ENCODE measurements around the gene ASB3.

ASB3 gene

DNA sequence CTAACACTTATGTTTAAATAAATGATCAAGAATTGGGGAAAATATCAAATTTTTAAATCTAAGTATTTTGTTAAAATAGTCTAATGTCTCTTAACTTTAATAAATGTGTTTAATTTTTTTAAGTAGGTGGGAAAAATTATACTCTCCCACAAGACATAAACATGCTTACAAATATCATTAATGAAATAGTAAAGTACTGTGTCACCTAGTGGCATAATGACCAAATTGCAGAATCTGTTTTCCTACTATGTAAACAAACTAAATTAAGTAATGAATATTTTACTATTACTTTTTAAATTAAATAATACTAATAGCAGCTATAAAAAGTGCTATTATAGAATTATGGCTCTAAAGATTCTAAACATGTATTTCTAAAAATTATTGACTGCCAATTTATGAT lies 71.2 kb downstream of the ASB3 start:
- no peak overlapping the region for H3K4me3 ChIP-seq (ENCODE audit: low read depth, low read length)
- TF ChIP-seq, protein P1, sequence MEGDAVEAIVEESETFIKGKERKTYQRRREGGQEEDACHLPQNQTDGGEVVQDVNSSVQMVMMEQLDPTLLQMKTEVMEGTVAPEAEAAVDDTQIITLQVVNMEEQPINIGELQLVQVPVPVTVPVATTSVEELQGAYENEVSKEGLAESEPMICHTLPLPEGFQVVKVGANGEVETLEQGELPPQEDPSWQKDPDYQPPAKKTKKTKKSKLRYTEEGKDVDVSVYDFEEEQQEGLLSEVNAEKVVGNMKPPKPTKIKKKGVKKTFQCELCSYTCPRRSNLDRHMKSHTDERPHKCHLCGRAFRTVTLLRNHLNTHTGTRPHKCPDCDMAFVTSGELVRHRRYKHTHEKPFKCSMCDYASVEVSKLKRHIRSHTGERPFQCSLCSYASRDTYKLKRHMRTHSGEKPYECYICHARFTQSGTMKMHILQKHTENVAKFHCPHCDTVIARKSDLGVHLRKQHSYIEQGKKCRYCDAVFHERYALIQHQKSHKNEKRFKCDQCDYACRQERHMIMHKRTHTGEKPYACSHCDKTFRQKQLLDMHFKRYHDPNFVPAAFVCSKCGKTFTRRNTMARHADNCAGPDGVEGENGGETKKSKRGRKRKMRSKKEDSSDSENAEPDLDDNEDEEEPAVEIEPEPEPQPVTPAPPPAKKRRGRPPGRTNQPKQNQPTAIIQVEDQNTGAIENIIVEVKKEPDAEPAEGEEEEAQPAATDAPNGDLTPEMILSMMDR (IDR thresholded peaks at IDR 0.05; ENCODE audit: low read depth, low read length, missing control alignments) = peak; percentile 30
- DNase-seq (ENCODE audit: low read depth) = no peak

DNA sequence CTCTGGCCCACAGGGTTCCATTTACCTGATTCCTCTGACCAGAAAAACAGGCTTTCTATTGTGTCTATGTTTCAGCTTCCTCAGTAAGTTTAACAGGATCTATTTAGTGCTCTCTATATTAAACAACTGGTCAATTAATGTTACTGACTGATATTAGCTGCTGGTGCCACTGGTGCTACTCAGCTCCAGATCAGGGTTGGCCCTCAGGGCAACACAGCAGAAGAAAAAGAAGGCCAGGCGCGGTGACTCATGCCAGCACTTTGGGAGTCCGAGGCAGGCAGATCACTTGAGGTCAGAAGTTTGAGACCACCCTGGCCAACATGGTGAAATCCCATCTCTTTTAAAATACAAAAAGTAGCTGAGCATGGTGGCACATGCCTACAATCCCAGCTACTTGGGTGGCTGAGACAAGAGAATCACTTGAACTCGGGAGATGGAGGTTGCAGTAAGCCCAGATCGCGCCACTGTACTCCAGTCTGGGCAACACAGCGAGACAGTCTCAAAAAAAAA lies 75.4 kb downstream of the ASB3 start:
- TF ChIP-seq, protein P1 (IDR thresholded peaks at IDR 0.05; ENCODE audit: low read depth, low read length, missing control alignments) = no peak
- no peak for DNase-seq (ENCODE audit: low read depth)
- H3K4me3 ChIP-seq (ENCODE audit: low read depth, low read length) = no peak overlapping the region

DNA sequence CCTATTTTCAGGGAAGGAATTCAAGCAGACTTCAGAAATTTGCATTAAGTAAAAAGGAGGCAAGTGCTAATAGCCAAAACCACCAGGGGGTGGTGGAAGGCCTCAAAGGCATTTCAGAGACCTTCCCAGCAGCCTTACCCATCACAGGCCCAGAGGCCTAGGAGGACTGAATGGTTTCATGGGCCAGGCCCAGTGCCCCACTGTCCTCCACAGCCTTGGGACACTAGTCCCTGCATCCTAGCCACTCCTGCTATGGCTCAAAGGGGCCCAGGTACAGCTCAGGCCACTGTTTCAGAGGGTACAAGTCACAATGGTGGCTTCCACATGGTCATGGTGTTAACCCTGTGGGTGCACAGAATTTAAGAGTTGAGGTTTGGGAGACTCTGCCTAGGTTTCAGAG lies 77.8 kb downstream of the ASB3 start:
- DNase-seq (ENCODE audit: low read depth) = no peak
- TF ChIP-seq, protein P1 (IDR thresholded peaks at IDR 0.05; ENCODE audit: low read depth, low read length, missing control alignments) = no peak
- H3K4me3 ChIP-seq (ENCODE audit: low read depth, low read length) = no peak overlapping the region

DNA sequence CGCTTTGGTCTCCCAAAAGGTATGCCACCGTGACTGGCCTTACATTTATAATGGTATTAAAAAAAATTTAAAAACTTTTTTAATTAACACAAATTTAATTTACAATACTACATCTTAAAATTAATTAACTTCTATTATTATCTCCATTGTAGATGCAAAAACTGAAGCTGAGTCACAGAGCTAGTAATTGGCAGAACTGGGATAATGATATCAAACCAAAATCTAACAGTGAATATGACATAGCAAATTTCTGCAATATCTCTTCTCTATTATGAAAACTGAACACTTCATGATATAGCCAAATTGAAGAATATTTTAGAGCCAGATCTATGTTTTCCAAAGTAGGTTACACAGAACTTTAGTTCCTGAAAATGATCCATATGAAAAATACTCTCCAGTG lies 85.5 kb downstream of the ASB3 start:
- TF ChIP-seq, protein P1 (IDR thresholded peaks at IDR 0.05; ENCODE audit: low read depth, low read length, missing control alignments) = no peak
- no peak for DNase-seq (ENCODE audit: low read depth)
- no peak overlapping the region for H3K4me3 ChIP-seq (ENCODE audit: low read depth, low read length)

DNA sequence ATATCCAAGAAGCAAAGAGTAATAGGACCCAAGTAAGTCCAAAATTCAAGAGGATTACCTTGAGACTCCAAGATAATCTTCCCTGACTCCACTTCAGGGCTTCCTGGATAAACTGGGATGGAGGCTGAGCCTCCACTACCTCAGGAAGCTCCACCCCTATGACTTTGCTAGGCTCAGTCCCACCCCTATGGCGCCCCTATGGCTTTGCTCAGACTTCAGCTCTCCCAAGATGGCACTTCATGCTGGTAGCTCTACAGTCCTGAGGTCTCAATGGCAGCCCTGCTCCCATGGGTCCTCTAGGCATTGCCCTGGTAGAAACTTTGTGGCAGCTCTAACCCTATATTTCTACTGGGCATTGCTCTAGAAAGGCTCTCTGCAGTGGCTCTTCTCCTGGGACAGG lies 89.1 kb downstream of the ASB3 start:
- no peak for DNase-seq (ENCODE audit: low read depth)
- TF ChIP-seq, protein P1 (IDR thresholded peaks at IDR 0.05; ENCODE audit: low read depth, low read length, missing control alignments) = no peak
- H3K4me3 ChIP-seq (ENCODE audit: low read depth, low read length) = no peak overlapping the region

DNA sequence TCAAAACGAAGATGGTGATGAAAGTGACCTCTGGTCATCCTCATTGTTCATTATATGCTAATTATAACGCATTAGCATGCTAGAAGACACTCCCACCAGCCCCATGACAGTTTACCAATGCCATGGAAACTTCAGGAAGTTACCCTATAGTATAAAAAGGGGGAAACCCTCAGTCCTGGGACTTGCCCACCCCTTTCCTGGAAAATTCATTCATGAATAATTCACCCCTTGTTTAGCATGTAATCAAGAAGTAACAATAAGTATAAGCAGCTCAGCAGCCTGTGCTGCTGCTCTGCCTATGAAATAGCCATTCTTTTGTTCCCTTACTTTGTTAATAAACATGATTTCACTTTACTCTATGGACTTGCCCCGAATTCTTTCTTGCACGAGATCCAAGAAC lies 89.7 kb downstream of the ASB3 start:
- no peak for DNase-seq (ENCODE audit: low read depth)
- H3K4me3 ChIP-seq (ENCODE audit: low read depth, low read length) = no peak overlapping the region
- TF ChIP-seq, protein P1 (IDR thresholded peaks at IDR 0.05; ENCODE audit: low read depth, low read length, missing control alignments) = no peak

DNA sequence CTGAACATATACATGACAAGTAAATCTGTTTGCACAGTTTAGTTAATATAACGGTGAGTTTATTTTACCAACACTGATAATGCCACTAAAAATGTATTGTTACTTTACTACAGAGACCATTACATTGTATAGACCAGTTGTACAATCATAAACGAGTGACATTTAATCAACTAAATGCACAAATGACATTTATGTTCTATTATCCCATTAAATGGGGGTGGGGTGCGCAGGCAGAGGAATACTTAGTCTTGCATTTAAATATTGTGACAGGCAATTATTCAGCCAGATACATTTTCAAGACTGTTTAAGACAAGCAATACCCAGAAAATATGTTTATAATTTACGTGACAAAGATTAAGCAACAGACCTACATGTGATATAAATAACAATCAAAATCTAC lies 91.2 kb downstream of the ASB3 start:
- DNase-seq (ENCODE audit: low read depth) = no peak
- no peak overlapping the region for H3K4me3 ChIP-seq (ENCODE audit: low read depth, low read length)
- TF ChIP-seq, protein P1 (IDR thresholded peaks at IDR 0.05; ENCODE audit: low read depth, low read length, missing control alignments) = no peak

Data from GM12864 (cell line).